Measurements from ENCODE around the gene ALDH3A2.
"Not testable (repeated sequence)": the region's sequence is repeated elsewhere in the genome, so short reads cannot be mapped to it uniquely, and the experiment has no call there.

ALDH3A2 gene

DNA sequence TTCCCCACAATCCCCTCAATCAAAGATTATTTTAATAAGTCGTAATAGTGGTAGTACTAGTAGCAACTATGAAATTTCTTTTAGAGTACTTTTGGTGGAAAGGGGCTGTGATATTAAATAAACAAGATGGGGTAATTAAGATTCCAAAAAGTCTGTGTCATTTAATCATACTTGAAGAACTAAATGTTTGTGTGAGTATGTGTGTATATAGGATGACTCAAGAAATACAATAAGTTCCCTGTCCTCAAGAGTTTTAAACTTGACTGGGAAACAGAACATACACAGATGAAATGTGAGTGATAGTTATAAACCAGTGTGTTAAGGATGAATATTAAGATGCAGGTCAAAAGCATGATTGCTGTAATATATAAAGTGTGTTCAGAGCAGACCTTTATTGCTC is 2.3 kb downstream of the ALDH3A2 start:
- DNase-seq (ENCODE audit: low read depth in 2 of 2) = no peak

GRCh38 chr17:19651451-19652238 is 3.1 kb downstream of the ALDH3A2 start:
- no peak for DNase-seq (ENCODE audit: low read depth in 2 of 2)

DNA sequence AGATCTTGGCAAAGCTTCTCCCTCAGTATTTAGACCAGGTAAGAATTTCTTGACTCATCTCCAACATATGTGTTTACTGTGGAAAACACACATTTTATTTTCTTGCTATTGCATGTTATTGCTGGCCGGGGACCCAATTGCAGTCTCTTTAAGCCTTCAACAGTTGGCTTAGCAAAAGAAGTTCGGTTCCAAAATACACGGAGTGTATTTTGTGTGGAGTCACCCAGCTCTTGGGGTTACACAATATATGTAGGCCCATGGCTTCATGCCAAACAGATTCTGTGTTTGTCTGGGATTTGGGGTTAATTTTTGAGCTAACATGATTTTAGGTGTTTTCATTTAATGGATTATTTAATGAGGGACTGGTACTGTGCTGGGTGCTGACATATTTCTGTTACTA is 4.0 kb downstream of the ALDH3A2 start:
- DNase-seq (ENCODE audit: low read depth in 2 of 2) = no peak

- DNase-seq (ENCODE audit: low read depth in 2 of 2) = no peak
Measured at GRCh38 chr17:19654342-19654886, 5.9 kb downstream of the ALDH3A2 start.

- no peak for DNase-seq (ENCODE audit: low read depth in 2 of 2)
Measured at GRCh38 chr17:19654896-19655295, 6.3 kb downstream of the ALDH3A2 start.

GRCh38 chr17:19656336-19656735 is 7.8 kb downstream of the ALDH3A2 start:
- DNase-seq (ENCODE audit: low read depth in 2 of 2) = no peak

- no peak for DNase-seq (ENCODE audit: low read depth in 2 of 2)
Measured at GRCh38 chr17:19656851-19657581, 8.5 kb downstream of the ALDH3A2 start.

DNA sequence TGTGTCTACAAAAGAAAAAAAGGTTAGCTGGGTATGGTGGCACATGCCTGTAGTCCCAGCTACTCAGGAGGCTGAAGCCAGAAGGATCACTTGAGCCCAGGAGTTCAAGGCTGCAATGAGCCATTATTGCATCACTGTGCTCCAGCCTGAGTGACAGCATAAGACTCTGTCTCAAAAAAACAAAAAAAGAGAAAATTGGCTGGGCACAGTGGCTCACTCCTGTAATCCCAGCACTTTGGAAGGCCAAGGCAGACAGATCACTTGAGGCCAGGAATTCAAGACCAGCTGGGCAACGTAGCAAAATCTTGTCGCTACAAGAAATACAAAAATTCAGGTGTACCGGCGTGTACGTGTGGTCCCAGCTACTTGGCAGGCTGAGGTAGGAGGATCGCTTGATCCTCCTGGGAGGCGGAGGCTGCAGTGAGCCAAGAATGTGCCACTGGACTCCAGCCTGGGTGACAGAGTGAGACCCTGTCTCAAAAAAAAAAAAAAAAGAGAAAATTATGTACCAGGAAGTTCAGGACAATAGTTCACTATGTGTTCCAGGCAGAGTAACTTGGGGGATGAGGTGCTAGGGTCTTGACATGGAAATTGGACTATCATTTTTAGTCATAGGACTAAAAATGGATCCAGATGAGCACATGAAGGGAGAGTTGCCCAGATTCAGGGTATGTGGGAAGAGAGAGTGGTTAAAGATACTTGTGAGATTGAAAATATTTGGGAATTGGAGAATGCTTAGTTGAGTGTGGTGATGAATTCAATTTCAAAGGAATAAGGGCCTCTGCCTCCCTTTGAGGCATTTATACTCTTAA is 11.0 kb downstream of the ALDH3A2 start:
- no peak for DNase-seq (ENCODE audit: low read depth in 2 of 2)

DNA sequence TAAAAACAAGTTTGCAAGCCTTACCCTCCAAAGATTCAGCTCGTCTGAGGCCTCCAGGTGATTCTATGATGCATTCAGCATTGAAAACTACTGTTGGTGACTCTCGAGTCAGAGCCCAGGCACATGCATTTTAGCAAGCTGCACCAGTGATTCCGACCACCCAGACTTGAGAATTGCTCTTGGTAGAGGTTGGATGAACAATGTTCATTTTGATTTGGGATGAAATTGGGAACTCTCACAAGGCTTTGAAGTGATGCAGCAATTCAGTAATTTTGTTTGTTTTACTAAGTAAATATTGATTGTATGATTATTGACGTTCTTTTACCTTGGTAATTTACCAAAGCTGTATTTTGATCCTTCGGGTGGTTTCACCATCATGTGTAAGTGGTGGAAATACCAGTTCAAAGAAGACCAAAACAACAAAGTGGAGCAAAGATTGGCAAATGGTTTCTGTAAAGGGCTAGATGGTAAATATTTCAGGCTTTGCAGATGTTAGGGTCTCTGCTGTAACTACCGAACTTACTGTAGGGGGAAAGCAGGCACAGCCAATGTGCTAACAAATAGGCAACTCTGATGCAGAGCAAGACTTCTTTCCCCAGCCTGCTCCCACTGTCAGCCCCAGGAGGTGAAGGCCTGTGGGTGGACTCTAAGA is 11.8 kb downstream of the ALDH3A2 start:
- DNase-seq (ENCODE audit: low read depth in 2 of 2) = no peak

- DNase-seq (ENCODE audit: low read depth in 2 of 2) = no peak
Measured at GRCh38 chr17:19661121-19661520, 12.6 kb downstream of the ALDH3A2 start.

DNA sequence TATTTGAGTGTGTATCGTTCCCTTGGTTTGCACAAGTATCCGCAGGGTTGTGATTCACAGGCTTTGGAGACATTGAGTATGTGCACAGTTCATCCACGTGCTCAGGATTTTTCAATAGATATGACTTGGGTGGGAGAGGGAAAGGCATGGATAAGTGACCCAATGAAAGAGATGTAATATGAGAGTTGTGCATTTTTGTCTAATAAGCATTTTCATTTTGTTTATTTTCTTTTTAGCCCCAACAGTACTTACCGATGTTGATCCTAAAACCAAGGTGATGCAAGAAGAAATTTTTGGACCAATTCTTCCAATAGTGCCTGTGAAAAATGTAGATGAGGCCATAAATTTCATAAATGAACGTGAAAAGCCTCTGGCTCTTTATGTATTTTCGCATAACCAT is 14.5 kb downstream of the ALDH3A2 start:
- no peak for DNase-seq (ENCODE audit: low read depth in 2 of 2)

GRCh38 chr17:19664136-19664820 is 15.7 kb downstream of the ALDH3A2 start:
- no peak for DNase-seq (ENCODE audit: low read depth in 2 of 2)

GRCh38 chr17:19664821-19665181 is 16.2 kb downstream of the ALDH3A2 start:
- no peak for DNase-seq (ENCODE audit: low read depth in 2 of 2)

DNA sequence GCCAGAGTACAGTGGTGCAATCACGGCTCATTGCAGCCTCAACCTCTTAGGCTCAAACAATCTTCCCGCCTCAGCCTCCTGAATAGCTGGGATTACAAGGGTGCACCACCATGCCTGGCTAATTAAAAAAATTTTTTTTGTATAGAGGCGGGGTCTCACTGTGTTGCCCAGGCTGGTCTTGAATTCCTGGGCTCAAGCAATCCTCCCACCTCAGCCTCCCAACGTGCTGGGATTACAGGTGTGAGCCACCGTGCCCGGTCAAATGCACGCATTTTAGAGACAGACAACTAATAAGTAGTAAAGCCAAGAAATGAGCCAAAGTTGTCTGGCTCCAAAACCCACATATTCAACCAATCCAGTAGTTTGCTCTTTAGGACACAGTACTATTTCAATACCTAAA is 21.1 kb downstream of the ALDH3A2 start:
- not testable (repeated sequence) for DNase-seq (ENCODE audit: low read depth in 2 of 2)

DNA sequence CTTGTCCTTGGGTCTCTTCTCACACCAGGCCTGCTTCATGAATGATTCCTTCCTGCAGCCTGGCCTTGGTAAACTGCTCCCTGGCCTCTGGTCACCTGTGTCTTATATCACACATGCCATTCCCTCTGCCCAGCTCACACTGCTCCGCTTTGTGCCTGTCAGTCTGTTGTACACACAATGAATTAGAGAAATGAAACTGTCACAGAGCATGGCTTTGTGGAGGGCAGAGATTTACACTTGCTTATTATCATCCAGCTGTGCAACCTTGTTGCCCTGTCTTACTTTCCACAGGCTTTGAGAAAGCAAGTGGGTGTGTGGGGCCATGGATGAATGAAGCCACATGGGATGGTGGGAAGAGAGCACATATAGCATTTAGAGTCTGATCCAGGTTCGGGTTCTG is 22.4 kb downstream of the ALDH3A2 start:
- DNase-seq (ENCODE audit: low read depth in 2 of 2) = no peak

- DNase-seq (ENCODE audit: low read depth in 2 of 2) = no peak
Measured at GRCh38 chr17:19671433-19671832, 22.9 kb downstream of the ALDH3A2 start.

GRCh38 chr17:19672009-19672750 is 23.6 kb downstream of the ALDH3A2 start:
- DNase-seq (ENCODE audit: low read depth in 2 of 2) = no peak

- DNase-seq (ENCODE audit: low read depth in 2 of 2) = no peak
Measured at GRCh38 chr17:19673623-19674022, 25.1 kb downstream of the ALDH3A2 start.

DNA sequence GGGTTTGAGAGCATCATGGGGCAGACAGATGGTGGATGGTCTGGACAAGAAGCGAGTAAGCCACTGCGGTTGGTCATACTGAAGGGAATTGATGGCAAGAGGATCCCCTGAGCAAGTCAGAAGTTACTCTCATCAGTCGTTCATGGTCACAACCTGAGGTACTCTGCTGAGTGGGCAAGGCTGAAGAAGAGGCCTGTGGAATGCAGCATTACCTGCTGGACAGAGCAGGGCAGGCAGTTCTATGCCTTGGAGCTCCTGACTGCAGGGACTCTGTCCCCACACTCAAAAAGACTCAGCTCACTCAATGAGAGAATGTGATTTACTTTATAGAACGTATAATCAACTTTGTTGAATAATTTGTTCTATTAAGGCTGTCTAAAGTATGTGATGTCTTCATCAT is 28.3 kb downstream of the ALDH3A2 start:
- DNase-seq (ENCODE audit: low read depth in 2 of 2) = no peak

DNA sequence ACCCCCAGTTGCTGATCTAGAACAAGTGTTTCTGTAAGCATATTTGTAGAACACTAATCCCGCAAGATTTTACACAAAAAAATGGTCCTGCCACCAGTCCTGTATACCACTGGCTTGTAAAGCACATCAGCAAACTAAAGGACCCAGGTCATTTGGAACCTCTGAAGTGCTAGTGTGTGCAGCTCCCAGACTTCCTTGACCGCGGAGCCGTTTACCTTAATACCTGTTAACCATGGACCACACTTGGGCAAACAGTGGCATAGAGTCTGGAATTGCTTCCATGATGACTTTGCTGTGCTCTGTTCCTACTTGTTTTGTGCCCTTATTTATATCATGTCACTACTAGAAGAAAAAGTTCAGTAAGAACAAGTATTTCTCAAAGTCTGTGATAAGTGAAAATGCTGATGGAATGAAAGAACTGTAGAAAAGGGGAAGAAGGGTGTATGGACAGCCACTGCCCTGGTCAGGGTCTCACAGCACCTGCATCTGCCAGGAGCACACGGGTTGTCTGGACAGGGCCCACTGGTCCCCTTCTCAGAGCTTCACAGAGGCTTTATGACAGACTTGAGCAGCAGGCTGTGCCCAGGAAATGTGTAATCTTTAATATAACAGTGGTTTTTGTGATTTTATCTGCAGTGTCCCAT is 29.3 kb downstream of the ALDH3A2 start:
- no peak for DNase-seq (ENCODE audit: low read depth in 2 of 2)

Data from stimulated activated CD8-positive, alpha-beta memory T cell treated with anti-CD3 and anti-CD28 coated beads, Interleukin-7, amount 100 ng/mL, for 1 hour (primary cell).